GM12878 (cell line): ENCODE data around the gene TJP1. TPM values are rescaled to one million over a fixed set of nuclear protein-coding genes. Genes with fewer than 3 reads are reported as not detected.

Experiments used
- ATAC-seq: fragments of 200-7000 bp; cut with Tn5 transposase; 3 replicates; pipeline ENCODE4 v1.9.1; 2020; ENCODE audit warnings: mild to moderate bottlenecking, moderate library complexity
- BruUV-seq: library from RNA; stranded (reverse); fragments of 400-500 nt; replicated peaks from 2 replicates; lab custom pipeline; 2021; lab: Mats Ljungman, UMichigan
- CTCF ChIA-PET: fragments of 300-600 bp; sonication (Branson Sonifier 250); formaldehyde crosslinking; extraction: SDS; loops from one replicate; lab custom pipeline; 2021; ENCODE audit warnings: inconsistent platforms; lab: Yijun Ruan, JAX
- POLR2A ChIA-PET: fragments of 350-600 bp; formaldehyde crosslinking; extraction: SDS; loops from one replicate; lab custom pipeline; 2021; ENCODE audit warnings: inconsistent platforms; lab: Charles Lee
- RAD21 ChIA-PET: fragments of 300-600 bp; sonication (Branson Sonifier 250); formaldehyde crosslinking; loops from one replicate; lab custom pipeline; 2023; ENCODE audit warnings: antibody characterized with exemption; ENCODE audit not compliant: unreplicated experiment; lab: Charles Lee
- SMC1A ChIA-PET: fragments of 300-600 bp; sonication (Branson Sonifier 250); formaldehyde crosslinking; loops from one replicate; lab custom pipeline; 2023; ENCODE audit not compliant: unreplicated experiment, uncharacterized antibody; lab: Charles Lee
- DNase-seq: peaks from one replicate; pipeline ENCODE4 v3.0.0-alpha.2; 2011; ENCODE audit warnings: low read depth, low spot score
- FAIRE-seq: peaks from 3 replicates; lab custom pipeline; 2011; peaks lifted over from hg19 to GRCh38; lab: Jason Lieb, UNC
- H2AFZ ChIP-seq: 2 replicates; pipeline ENCODE4 v1.6.0; 2011; ENCODE audit warnings: low read depth, low read length, control low read depth; ENCODE audit not compliant: control insufficient read depth
- H3K27ac ChIP-seq: 2 replicates; pipeline ENCODE4 v1.5.1; 2011; ENCODE audit warnings: control low read depth; ENCODE audit not compliant: control insufficient read depth, insufficient read depth
- H3K27me3 ChIP-seq, 2 experiments: replicated peaks in 1 of 2; 2 replicates each; pipeline versions ENCODE4 v1.6.0 to v1.6.1; 2011; ENCODE audit warnings: low read length in 1 of 2; ENCODE audit not compliant: control insufficient read depth in 2 of 2, insufficient read depth in 2 of 2
- H3K36me3 ChIP-seq, 2 experiments: 2 replicates each; pipeline ENCODE4 v1.5.1; 2011; ENCODE audit warnings: low read length in 1 of 2; ENCODE audit not compliant: control insufficient read depth in 2 of 2, insufficient read depth in 2 of 2
- H3K4me1 ChIP-seq: 2 replicates; pipeline ENCODE4 v1.6.1; 2011; ENCODE audit warnings: mild to moderate bottlenecking, low read length, moderate library complexity, mixed read lengths; ENCODE audit not compliant: control insufficient read depth, insufficient read depth
- H3K4me2 ChIP-seq: 2 replicates; pipeline ENCODE4 v1.6.0; 2011; ENCODE audit warnings: control low read depth; ENCODE audit not compliant: control insufficient read depth, insufficient read depth
- H3K4me3 ChIP-seq: fragments of 200-600 bp; sonication (generic); 2 replicates; pipeline ENCODE4 v1.5.1; 2016
- H3K79me2 ChIP-seq: 2 replicates; pipeline ENCODE4 v1.6.0; 2011; ENCODE audit warnings: low read length; ENCODE audit not compliant: control insufficient read depth, insufficient read depth
- H3K9ac ChIP-seq: 2 replicates; pipeline ENCODE4 v1.8.0; 2011; ENCODE audit warnings: low read length, control low read depth, mixed read lengths; ENCODE audit not compliant: control insufficient read depth, insufficient read depth
- H3K9me3 ChIP-seq: replicated peaks from 3 replicates; pipeline ENCODE4 v1.5.1; 2011; ENCODE audit warnings: mild to moderate bottlenecking, low read length; ENCODE audit not compliant: control insufficient read depth, insufficient read depth
- H4K20me1 ChIP-seq: 2 replicates; pipeline ENCODE4 v1.6.0; 2011; ENCODE audit not compliant: control insufficient read depth, insufficient read depth
- ATF7 ChIP-seq: fragments of 450-650 bp; IDR thresholded peaks from 2 replicates; pipeline ENCODE4 v1.6.1; 2016; ENCODE audit warnings: low read depth, mild to moderate bottlenecking
- CTCF ChIP-seq, 3 experiments: IDR thresholded peaks in 2 of 3; conservative IDR thresholded peaks in 1 of 3; 2 replicates each; pipeline ENCODE4 v1.5.1; 2011; ENCODE audit warnings: low read depth in 3 of 3, low read length in 3 of 3, mild to moderate bottlenecking in 3 of 3, control low read depth in 2 of 3, moderate library complexity in 2 of 3, inconsistent platforms in 1 of 3, mixed read lengths in 1 of 3; ENCODE audit not compliant: control insufficient read depth in 2 of 3, insufficient read depth in 1 of 3; ENCODE audit errors: extremely low read depth in 1 of 3
- ETV6 ChIP-seq, 2 experiments: fragments of 450-650 bp in 1 of 2; IDR thresholded peaks in 1 of 2; conservative IDR thresholded peaks in 1 of 2; 2 replicates each; pipeline ENCODE4 v1.6.1; 2014; ENCODE audit warnings: antibody characterized with exemption in 1 of 2, borderline replicate concordance in 1 of 2, low read depth in 1 of 2, mild to moderate bottlenecking in 1 of 2, moderate library complexity in 1 of 2
- MAX ChIP-seq: IDR thresholded peaks from 2 replicates; pipeline ENCODE4 v1.6.1; 2012; ENCODE audit warnings: low read depth, low read length, improper control_type of control experiment
- NR2C1 ChIP-seq: fragments of 450-650 bp; IDR thresholded peaks from 2 replicates; pipeline ENCODE4 v1.6.1; 2017; ENCODE audit warnings: antibody characterized with exemption, mild to moderate bottlenecking, moderate library complexity
- RAD21 ChIP-seq: IDR thresholded peaks from 2 replicates; pipeline ENCODE4 v1.6.1; 2011; ENCODE audit warnings: mild to moderate bottlenecking, low read depth, low read length, moderate library complexity; ENCODE audit not compliant: insufficient read depth
- SKIL ChIP-seq: fragments of 450-650 bp; IDR thresholded peaks from 2 replicates; pipeline ENCODE4 v1.6.1; 2017; ENCODE audit warnings: mild to moderate bottlenecking, low read depth, inconsistent platforms; ENCODE audit not compliant: poor library complexity, severe bottlenecking
- STAT1 ChIP-seq: fragments of 450-650 bp; conservative IDR thresholded peaks from 2 replicates; pipeline ENCODE4 v1.6.1; 2014; ENCODE audit warnings: antibody characterized with exemption, mild to moderate bottlenecking
- SUPT20H ChIP-seq: IDR thresholded peaks from 2 replicates; pipeline ENCODE4 v1.6.1; 2011; ENCODE audit warnings: low read depth, mild to moderate bottlenecking, low read length, moderate library complexity, borderline replicate concordance; ENCODE audit not compliant: control insufficient read depth
- TCF12 ChIP-seq: IDR thresholded peaks from 2 replicates; pipeline ENCODE4 v1.6.1; 2011; ENCODE audit warnings: low read depth, mild to moderate bottlenecking, low read length
- TCF3 ChIP-seq: IDR thresholded peaks from 2 replicates; pipeline ENCODE4 v1.6.1; 2012; ENCODE audit warnings: low read depth, mild to moderate bottlenecking, low read length, borderline replicate concordance; ENCODE audit not compliant: insufficient read depth
- ZBTB40 ChIP-seq: fragments of 450-650 bp; IDR thresholded peaks from 2 replicates; pipeline ENCODE4 v1.6.1; 2016; ENCODE audit warnings: mild to moderate bottlenecking, moderate library complexity, borderline replicate concordance
- ZNF207 ChIP-seq: fragments of 450-650 bp; IDR thresholded peaks from 2 replicates; pipeline ENCODE4 v1.6.1; 2014; ENCODE audit warnings: antibody characterized with exemption, mild to moderate bottlenecking, borderline replicate concordance
- WGBS: methylation state at CpG from one replicate; pipeline ENCODE4 v1.1.6; 2016; ENCODE audit warnings: low lambda C conversion rate; ENCODE audit not compliant: insufficient replicate concordance, insufficient coverage; ENCODE audit errors: missing lambda C conversion rate; 5-methylcytosine and 5-hydroxymethylcytosine counted together
- in situ Hi-C: fragments of 300-500 bp; cut with MboI; formaldehyde crosslinking; loops from 9 replicates; pipeline ENCODE4 v1.14.3; 2018; ENCODE audit warnings: mixed read lengths
- intact Hi-C: fragments of 100-400 bp; cut with micrococcal nuclease; formaldehyde crosslinking; loops from one replicate; pipeline ENCODE4 v1.14.2; 2022; ENCODE audit not compliant: unreplicated experiment
- polyA plus RNA-seq, 11 experiments: library from polyadenylated mRNA; depleted of rRNA in 4 of 11; unstranded in 6 of 11; stranded (reverse) in 5 of 11; fragments of >200 nt; fragmentation: Nextera tagmentation in 4 of 11; fragmentation: Illumina TruSeq in 1 of 11; extraction: Ambion mirVana in 4 of 11; extraction: Trizol in 1 of 11; gene quantifications; 1 replicate in 1 of 11; 2 replicates in 10 of 11; pipeline versions ENCODE4 v1.2.1 to v1.2.3, GENCODE V29; 2011 to 2016; ENCODE audit warnings: inconsistent platforms in 2 of 11, missing spikeins in 2 of 11, low read depth in 1 of 11
- total RNA-seq, 4 experiments: library from RNA; depleted of rRNA in 3 of 4; stranded (reverse); fragments of >200 nt in 3 of 4; fragmentation: Illumina TruSeq in 1 of 4; extraction: Trizol in 1 of 4; gene quantifications; 2 replicates each; pipeline versions ENCODE4 v1.2.1 to v1.2.3, GENCODE V29; 2013 to 2021

TJP1 gene
- total and polyA plus RNA-seq, 10 of the 15 experiments (the other 5 are each of a cell fraction or from before 2014, with no cell fraction given): 0.01 to 0.49 (median 0.08) TPM; not detected in 7

- no peak for TF ChIP-seq RAD21
- no peak for TF ChIP-seq SUPT20H
- no peak for TF ChIP-seq CTCF (IDR thresholded peaks at IDR 0.05 in 2 of 3, conservative IDR thresholded peaks at IDR 0.05 in 1 of 3; ENCODE audit: control insufficient read depth in 2 of 3, extremely low read depth in 1 of 3, insufficient read depth in 1 of 3, low read depth in 3 of 3, low read length in 3 of 3)
- no peak for TF ChIP-seq TCF3
These were observed 16.2 kb upstream of the TJP1 start (continued) for GRCh38 chr15:29838352-29839010.

- H3K9ac ChIP-seq: no peak overlapping the region
- DNase-seq (no peak), ATAC-seq (no peak), FAIRE-seq (no peak)
- ChIA-PET CTCF (interaction anchor here (0.6 kb wide), 1 partner anchor 96 kb away, joined by 3 read pairs; no protein-coding TSS in a partner anchor), SMC1A (no interaction called here), POLR2A (no interaction called here), RAD21 (no interaction called here)
- no peak overlapping the region for H3K27ac ChIP-seq
- H3K4me1 ChIP-seq: no peaks in the 10 kb centered on the region
- H3K9me3 ChIP-seq: no peaks in the 10 kb centered on the region
- no peaks in the 10 kb centered on the region for H3K36me3 ChIP-seq
- no peak overlapping the region for H2AFZ ChIP-seq
- H3K4me3 ChIP-seq: no peak overlapping the region
- BruUV-seq: no TSS peak
- WGBS: 43% methylated on average over 4 of the region's 4 CpGs
- in situ Hi-C loops (no loop called here), intact Hi-C loops (no loop called here)
- no peaks in the 10 kb centered on the region for H3K27me3 ChIP-seq
- no peaks in the 10 kb centered on the region for H4K20me1 ChIP-seq
- H3K79me2 ChIP-seq: no peaks in the 10 kb centered on the region
- H3K4me2 ChIP-seq: no peak overlapping the region
- TF ChIP-seq SKIL: no peak
- no peak for TF ChIP-seq ZNF207
- no peak for TF ChIP-seq MAX
- TF ChIP-seq NR2C1: no peak
- TF ChIP-seq ATF7: no peak
- TF ChIP-seq STAT1: no peak
- no peak for TF ChIP-seq ETV6 (conservative IDR thresholded peaks at IDR 0.05 in 1 of 2, IDR thresholded peaks at IDR 0.05 in 1 of 2; ENCODE audit: borderline replicate concordance in 1 of 2, low read depth in 1 of 2)
- TF ChIP-seq TCF12: no peak
- TF ChIP-seq ZBTB40: no peak
These were observed 13.0 kb upstream of the TJP1 start for GRCh38 chr15:29835301-29835700.
